Mesenteric fat pad (tissue), 1 donor: Measurements from ENCODE around the gene PCAT6. TPM values are rescaled to one million over a fixed set of nuclear protein-coding genes. Genes with fewer than 3 reads are reported as not detected.
"Not testable (repeated sequence)": the region's sequence is repeated elsewhere in the genome, so short reads cannot be mapped to it uniquely, and the experiment has no call there.

Experiments used
- DNase-seq: peaks from one replicate; pipeline ENCODE4 v3.0.0-alpha.2; 2020; ENCODE audit warnings: low spot score
- total RNA-seq: library from RNA; stranded (reverse); fragmentation: NEBNext Ultra II Directional; extraction: Animal tissue kit (Norgen Biotek cat#: 25700); gene quantifications from one replicate; pipeline ENCODE4 v1.2.1, GENCODE V29; 2021
- donor health status: DM: yes; HTN: yes; CAD: no.

PCAT6 gene
- total RNA-seq, 1 donor from 2014 or later = 1.2 TPM

DNA sequence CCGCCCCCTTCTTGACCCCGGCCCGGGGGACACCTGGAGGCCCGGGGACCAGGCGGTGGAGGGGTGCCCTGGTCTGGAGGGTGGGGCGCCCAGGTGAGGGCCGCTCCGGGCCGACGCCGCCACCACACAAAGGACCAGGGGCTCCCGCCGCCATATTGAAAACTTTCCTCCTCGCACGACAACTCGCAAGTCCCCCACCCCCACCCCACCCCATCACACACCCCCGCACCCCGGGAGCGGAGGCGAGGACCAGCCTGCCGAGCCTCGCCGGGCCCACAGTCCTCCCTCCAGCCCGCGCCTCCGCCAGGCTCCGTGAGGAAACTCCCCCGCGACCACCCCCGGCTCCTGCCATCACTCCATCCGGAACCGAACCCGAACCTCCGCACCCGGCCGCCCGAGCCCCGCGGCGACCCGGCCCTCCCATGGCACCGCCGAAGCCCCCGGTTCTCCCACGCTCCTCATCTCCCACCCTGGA, 3.3 kb upstream of the PCAT6 start:
- no peak for DNase-seq

DNA sequence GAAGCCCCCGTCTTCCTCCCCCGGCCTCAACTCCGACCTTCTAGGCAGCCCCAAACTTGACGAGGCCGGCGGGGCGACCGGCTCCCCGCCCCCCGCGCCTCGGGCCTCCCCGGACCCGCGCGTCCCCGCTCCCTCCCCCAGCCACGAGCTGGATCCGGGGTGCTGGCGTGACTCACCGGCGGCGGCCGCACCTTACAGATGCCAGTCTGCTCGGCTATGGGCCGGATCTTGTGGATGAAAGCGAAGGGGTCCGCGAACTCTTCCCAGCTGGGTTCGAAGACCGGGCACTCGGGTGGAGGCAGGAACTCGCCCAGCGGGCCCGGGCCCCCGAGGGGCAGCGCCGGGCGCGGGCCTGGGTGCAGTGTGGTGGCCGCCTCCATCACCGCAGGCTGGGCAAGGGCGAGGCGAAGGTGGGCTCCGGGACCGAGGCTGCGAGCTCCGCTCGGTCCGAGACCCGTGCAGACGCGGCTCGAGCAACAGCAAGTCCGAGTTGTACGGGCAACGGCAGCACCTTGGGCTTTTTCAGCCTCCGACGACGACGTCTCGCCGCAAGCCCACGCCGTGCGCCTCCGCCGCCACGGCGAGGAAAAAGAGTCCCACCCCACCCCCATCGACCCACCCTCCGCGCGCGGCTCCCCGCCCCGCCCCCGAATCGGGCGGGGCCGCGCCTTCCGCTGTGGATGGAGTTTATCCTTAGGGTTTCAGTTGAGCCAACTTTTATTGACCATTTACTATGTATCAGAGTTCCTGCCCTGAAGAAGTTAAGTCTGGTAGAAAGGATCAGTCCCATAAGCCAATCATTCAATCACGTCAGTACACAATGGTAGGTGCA, 2.6 kb upstream of the PCAT6 start, which contains the start of gene KDM5B:
KDM5B (minus strand) TSS at position 496 of the 832 bp plus-strand sequence; CDS start at position 380, 116 bp downstream.
- no peak for DNase-seq

GRCh38 chr1:202809597-202810159, 1.1 kb upstream of the PCAT6 start:
- DNase-seq = no peak

DNA sequence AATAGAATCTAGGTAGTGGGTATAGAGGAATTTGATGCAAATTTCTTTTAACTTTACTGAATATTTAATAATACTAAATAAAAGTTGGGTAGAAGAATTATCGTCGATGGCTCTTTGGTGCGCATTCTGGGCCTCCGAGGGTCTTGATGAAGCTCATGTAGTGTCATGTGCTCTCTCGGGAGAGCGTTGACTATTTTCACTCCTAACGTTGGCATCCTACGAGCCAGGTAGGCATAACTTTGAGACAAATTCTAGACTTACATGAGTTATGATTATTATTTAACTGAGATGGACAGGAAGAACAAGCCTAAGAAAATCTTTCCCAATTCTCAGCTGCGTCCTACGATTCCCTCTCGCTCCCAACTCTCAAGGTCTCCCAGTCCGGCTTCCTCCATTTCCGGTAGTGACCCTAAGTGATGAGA, 550 bp upstream of the PCAT6 start:
- DNase-seq = no peak

- no peak for DNase-seq
These were observed 782 bp downstream of the PCAT6 start for GRCh38 chr1:202811296-202812175.

GRCh38 chr1:202812176-202813026, 1.6 kb downstream of the PCAT6 start:
- no peak for DNase-seq

DNA sequence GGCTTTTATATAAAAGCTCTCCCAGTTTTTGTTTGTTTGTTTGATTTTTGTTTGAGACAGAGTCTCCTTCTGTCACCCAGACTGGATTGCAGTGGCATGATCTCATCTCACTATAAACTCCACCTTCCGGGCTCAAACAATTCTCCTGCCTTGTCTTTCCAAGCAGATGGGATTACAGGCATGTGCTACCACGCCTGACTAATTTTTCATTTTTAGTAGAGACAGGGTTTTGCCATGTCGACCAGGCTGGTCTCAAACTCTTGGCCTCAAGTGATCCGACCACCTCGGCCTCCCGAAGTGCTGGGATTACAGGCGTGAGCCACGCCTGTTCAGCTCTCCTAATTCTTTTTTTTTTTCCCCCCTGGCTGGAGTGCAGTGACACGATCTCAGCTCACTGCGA, 4.4 kb downstream of the PCAT6 start:
- peak; percentile 11 for DNase-seq

GRCh38 chr1:202818819-202819218, 8.1 kb downstream of the PCAT6 start:
- DNase-seq = no peak

DNA sequence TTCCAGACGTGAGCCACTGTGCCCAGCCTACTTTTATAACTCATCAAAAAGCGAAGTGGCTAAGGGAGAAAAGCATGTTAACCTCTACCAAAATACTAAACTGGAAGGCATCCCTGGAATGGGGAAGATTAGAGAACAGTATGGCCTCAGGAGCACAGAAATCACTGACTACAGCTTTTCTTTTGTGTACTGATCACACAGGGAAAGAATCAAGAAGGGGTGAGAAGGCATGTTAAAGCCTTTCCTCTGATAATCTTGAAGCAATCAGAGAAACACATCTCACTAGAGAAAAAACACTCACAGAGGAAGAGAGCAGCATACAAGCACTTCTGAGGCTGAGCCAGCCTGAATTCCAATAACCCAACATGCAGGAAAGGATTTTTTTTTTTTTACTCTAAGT, 10.7 kb downstream of the PCAT6 start:
- no peak for DNase-seq

GRCh38 chr1:202825748-202826147, 15.0 kb downstream of the PCAT6 start:
- peak; percentile 82 for DNase-seq

- DNase-seq = not testable (repeated sequence)
These were observed 18.5 kb downstream of the PCAT6 start for GRCh38 chr1:202829223-202829622.

GRCh38 chr1:202831906-202832305, 21.2 kb downstream of the PCAT6 start:
- no peak for DNase-seq

DNA sequence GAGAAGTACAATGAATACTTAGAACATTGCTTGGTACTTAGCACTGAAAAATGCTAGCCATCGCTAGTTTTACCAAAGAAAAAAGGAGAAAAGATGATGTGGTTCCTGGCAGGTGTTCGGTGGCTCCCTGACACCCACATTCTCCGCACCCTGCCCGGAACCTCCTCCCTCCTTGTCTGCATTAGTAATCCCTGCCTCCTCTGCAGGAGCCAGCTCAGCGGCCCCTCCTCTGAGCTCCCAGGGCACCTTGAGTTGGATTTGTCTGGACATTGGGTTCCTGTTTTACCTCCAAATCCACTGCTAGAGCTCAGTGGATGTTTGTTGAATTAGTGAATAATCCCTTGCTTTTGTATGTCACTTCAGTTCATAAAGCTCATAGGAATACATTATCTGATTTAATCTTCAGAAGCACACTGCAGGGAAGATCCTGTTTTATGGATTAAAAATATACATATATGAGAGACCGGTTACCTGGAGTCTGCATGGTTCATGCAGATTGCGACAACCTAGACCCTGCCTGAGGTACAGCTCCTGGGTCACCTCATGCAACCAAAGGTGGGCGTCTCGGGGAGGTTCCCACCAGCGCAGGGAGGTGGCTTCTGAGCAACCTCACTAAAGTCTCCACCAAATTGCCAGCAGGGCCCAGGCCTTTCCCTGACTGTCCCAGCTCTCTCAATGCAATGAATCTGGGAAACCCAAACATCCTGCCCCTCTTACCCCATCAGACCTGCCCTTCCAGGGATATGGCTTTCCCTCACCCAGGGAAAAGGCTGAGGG, 24.2 kb downstream of the PCAT6 start:
- DNase-seq = no peak

DNA sequence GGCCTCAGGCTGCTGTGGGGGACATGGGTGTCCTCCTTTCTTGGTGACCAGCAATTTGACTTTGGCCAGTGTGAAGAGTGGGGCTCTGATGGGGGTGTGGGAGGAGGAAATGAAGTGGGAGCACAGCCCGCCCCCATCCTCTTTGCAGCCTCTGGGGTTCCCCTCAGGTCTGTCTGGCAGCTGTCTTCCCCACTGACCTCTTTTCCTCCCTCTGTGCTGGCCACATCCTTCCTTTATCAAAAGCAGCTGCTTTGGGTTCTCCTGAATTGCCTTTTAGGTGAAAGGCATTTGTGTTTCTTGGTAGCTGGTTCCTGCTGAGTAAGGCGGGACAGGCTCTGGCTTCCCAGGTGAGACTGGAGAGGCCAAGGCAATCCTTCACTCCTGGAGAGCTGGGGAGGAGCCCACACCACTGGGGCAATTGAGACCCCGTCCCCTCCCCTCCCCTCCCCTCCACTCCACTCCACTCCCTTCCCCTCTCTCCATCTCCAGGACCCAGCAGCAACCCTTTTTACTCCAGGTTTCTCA, 24.9 kb downstream of the PCAT6 start:
- DNase-seq = no peak

DNA sequence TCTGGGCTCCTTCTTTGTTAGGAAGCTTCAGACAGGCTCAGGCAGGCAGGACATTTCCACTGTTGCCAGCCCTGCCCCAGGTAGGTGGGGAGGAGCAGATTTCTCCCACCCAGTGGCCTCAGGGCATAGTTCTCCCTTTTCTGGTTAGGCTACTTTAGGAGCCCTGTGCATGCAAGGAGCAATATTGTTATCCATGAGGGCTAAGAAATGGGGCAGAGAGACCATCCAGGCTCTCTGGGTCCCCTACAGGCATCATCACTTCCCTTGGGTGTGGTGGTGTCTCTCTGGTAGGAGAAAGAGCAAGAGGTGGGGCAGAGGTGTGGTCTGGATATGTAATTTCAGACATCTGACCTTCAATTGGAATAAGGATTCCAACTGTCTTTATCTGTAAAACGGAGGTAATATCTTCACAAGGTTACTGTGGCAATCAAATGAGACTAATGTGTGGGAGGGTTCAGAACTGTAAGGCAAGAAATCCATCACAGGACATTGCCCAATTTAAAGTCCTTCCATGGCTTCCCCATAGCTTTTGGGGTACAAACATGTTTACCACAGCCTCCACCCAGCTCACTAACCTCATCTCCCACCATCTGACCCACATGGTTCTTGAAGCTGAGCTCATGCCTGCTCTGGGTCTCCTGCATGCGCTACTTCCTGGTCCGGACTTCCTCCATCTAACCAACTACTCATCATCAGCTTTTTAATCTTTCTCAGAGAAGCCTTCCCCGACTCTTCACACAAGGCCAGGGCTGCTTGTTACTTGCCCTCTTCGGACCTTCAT, 26.1 kb downstream of the PCAT6 start:
- no peak for DNase-seq

GRCh38 chr1:202837746-202838262, 27.1 kb downstream of the PCAT6 start:
- no peak for DNase-seq

DNA sequence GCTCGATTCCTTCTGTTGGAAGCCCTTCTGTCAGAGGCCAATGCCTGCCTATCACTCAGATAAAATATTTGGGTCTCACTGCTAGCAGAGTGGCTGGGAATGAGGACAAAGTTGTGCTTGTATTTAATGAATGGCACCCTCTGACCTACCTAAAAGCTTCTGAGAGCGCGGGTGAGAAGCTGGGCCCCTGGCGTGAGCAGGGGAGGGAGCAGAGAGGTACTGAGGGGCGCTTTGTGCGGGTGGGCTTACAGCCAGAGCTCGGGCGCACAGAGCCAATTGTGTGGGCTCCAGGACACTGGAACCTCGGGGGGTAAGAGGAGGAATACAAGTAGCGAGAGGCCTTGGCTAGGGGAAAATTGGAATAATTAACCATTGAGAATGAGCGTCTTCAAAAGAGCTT, 32.3 kb downstream of the PCAT6 start:
- DNase-seq = no peak

- DNase-seq = no peak
These were observed 33.5 kb downstream of the PCAT6 start for GRCh38 chr1:202844259-202844658.

DNA sequence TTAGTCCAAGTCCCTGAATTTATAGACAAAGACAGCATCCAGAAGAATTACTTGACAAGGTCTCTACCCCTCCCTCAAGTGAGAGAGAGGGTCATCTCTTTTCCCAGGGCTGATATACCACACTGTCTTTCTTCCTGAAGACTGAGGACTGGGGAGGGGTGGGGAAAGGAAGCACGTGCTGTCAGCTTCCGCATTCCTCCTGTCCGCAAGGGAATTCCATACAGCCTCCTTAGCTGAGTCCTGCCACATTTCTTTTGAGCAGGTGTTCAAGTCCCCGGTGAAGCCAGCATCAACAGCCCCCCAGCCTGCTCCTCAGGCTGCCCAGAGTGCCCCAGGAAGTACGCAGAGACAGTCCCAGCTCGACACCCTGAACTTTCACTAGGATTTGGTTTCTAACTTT, 34.2 kb downstream of the PCAT6 start:
- DNase-seq = no peak
